Activated T-helper 1 cell treated with Interleukin-2 at 50 U/mL for 16 hours (primary cell): Measurements from ENCODE around the gene OR1D5.
"Not testable (repeated sequence)": the region's sequence is repeated elsewhere in the genome, so short reads cannot be mapped to it uniquely, and the experiment has no call there.

Source experiments
- DNase-seq: peaks from one replicate; pipeline ENCODE4 v3.0.0-alpha.2; 2020; ENCODE audit warnings: low read depth

OR1D5 gene

DNA sequence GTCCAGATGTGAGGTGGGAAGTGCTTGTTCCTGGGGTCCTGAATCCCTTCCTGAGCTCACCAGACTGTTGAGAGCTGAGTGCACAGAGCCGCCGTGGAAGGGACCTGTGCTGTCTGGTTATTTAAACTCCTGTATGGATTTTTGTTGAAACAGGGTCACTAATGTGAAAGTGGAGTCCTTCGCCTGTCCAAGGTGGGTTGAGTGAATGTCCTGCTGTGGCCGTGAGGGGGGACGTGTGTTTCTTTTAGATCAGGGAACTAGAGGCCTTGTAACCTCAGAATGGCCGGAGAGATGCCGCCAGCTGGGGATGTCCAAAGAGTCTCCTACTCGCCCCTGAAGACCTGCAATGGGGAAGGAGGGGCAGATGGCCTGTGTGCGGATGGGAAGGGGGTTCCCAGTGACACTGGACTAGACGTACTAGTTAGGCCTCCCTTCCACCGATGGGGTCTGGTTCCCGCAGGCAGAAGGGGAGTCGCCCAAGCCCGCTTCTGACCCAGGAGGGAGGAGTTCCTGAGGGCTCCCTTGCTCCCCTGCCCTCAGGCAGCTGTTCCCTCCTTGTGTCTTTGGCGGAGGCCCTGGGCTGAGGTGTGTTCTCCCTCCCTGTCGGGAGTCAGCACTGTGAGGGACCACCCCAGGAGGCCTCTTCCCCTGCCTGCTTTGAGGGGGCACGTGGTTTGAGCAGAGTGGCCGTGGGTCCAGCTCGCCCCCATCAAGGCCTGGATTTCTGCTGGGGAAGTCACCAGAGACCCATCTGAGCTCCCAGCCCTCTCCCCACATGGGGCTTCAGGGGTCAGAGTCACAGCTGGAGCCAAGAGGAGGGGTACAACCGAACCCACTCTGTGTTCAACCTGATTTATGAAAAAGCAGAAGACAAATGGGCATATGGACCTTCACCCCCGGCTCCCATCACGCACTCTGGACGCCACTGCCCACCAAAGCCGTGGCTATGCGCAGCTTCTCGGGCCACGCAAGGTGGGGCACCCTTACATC is 30.9 kb downstream of the OR1D5 start:
- DNase-seq, result no peak

DNA sequence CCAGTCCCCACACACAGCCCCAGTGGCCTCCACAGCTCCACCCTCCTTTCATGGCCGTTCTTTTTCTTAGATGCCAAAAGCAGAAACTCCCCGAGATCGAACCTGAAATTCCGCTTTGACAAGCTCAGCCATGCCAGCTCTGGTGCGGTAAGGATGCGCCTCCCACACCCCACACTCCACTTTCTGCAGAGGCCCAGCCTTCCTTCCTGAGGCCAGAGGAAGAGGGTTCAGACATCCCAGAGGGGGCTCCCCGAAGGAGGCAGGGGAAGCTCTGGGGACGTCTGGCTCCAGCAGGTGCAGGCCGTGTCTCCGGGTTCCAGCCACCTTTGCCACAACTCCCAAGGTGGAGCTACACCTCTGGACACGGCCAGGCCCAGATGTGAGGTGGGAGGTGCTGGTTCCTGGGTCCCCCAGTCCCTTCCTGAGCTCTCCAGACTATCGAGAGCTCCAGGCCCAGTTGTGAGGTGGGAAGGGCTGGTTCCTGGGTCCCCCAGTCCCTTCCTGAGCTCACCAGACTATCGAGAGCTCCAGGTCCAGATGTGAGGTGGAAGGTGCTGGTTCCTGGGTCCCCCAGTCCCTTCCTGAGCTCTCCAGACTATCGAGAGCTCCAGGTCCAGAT is 32.4 kb downstream of the OR1D5 start:
- DNase-seq, result not testable (repeated sequence)

DNA sequence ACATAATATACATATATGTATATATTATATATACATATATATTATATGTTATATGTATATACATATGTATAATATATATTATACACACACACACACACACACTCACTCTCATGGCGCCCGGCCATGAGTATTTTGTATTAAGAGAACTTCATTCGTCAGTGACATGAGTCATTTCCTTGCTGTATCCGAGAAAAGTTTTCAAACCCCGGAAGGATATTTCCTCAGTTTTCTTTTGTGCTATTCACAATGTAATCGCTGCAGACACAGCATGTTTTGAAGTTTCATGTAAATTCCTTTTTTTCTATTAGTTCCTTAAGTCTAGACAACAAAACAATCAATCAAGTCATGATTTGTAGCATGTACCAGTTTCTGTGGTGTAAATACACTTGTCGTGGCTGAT is 33.3 kb downstream of the OR1D5 start:
- DNase-seq, result no peak

DNA sequence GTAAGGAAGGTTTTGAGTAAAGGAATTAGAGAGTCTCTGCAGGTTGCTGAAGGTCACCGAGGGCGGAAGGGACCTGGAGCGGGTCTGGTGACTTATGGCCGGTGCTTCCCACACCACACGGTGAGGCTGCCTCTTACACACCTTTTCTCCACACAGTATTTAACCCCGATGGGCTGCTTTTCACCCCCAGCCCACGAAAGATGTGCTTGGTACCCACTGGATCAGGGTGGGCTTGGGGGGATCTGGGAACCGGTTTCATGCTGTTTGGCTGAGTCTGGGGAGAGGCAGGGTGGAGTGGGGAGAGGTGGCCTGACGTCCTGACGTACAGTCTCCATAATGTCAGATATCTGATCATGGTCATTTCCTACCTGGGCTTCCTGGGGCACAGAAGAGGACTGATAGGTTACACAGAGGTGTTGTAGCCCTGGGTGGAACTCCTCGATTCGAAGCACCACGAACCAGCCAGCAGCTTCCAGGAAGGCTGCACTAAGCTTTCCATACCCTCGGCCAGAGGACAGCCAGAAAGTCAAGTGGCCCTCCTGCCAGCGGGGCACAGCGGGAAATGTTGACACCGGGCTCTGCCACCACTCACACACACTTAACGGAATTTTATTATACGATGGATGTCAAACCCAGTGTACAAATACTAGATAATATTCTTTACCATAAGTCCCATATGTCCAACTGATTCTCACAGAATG is 34.0 kb downstream of the OR1D5 start:
- DNase-seq, result no peak

DNA sequence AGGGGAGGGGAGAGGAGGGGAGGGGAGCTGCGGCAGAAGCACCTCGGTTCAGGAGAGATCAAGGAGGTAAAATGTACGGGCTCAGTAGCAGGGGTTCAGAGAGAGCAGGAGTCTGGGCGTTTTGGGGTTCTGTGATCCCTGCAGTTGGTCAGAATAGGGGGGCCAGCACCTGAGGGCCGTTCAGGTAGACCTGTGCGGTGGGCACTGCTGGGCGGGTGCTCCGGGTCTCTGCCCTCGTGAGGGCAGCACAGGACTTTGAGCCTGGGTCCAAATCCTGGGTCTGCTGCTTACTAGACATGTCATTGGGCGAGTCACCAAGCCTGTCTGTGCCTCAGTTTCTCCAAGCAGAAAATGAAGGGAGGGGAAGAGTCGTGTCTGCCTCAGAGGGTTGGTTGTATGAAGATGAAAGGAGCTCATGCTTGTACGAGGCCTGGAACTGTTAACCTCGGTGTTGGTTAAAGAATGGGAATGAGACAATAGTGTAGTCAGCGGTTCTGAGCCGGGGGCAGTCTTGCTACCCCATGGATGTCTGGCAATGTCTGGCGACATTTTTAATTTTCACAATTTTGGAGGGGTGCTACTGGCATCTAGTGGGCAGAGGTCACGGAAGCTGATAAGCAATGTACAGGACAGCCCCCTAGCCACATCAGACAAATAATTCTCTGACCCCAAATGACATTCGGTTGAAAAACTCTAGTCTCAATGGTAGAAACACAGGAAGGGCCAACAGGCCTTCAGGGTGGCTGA is 35.4 kb downstream of the OR1D5 start:
- DNase-seq, result no peak

DNA sequence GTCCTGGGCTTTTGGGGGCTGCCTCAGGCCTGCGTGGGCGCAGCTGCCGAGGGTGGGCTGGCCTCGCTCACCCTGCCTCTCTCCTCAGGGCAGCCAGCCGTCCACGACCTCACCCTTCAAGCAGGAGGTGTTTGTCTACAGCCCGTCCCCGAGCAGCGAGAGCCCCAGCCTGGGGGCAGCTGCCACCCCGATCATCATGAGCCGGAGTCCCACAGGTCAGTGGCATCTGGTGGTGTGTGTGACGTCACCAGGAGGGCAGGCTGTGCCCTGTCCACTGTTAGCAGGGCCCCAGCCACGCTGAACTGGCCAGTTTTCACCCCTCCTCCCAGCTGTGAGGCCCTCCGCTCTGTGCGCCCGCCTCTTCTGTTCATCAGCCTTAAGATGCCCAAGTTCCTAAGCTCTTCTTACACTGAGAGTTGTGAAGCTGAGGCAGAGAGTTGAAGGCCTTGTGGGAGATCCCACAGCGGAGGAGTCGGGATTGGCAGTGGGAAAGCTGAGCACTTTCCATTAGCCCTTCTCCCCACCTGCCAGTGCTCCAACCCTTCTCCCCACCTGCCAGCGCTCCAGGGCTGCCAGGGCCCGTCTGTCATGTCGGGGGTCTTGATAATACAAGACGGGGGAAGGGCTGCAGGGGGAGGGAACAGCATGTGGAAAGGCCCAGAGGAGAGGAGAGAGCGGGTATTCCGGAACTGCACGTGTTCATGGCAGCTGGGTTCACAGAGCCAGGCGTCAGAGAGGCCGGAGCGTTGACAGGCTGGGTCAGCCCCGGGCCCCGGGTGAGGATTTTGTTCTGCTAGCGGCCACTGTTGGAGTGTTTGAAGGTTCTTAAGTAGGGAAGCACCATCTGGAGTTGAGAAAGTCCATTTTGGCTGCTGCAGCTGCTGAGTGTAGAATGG is 36.3 kb downstream of the OR1D5 start:
- DNase-seq, result no peak

DNA sequence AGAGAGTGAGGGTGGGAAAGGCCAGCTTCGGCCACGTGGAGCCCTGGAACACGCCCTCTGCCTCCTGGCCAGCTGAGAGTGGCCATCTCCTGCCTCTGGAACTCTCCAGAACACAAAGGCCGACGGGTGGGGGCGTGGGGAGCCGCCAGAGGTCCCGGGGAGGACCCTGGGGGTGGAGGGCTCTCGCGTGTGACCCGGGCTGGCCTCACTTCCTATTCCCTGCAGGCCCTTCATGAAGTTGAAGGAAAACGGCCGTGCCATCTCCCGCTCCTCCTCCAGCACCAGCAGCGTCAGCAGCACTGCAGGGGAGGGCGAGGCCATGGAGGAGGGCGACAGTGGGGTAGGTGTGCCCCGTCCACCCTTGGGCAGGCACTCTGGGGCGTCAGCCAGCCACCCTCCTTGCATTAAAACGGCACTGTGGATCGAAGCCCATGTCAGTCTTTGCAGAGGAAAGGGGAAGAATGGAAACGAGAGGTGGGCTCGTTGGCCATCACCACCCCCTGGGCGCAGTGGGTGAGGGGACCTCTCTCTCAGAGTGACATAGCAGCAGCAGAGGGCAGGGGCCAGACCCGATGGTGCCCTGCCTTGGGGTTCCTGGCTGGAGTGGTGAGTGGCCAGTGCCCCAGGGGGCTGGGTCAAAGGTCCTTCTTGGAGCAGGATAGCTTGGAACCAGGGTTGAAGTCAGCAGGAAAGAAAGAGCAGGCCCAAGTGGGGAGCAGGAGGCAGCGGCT is 37.1 kb downstream of the OR1D5 start:
- no peak for DNase-seq

DNA sequence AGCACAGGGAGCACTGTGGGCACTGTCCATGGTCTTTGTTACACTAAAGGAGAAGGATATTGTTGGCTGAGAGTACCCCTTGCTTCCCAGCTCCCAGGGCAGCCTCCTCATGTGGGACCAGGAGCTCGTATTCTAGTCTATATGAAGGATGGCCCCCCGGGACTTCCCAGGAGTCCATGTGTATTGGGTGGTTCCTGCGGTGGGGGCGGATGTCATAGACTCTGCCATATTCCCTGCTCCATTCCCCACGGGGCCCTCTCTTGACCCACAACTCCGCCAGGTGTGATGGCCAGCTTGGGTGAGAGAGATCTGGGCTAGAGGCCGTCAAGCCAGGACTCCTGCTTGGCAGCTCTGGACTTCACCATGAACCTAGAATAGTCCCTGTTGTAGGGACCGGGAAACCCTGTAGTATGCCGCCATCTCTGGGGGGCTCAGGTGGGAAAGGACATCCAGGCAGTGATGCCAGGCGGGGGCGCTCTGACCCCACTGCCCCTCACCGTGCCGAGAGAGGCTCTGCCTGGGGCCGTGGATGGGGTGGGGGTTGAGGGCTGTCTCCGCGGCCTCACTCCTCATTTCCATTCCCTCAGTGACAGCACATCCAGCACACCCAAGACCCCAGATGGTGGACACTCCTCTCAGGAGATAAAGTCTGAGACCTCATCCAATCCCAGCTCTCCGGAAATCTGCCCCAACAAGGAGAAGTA is 37.8 kb downstream of the OR1D5 start:
- no peak for DNase-seq

DNA sequence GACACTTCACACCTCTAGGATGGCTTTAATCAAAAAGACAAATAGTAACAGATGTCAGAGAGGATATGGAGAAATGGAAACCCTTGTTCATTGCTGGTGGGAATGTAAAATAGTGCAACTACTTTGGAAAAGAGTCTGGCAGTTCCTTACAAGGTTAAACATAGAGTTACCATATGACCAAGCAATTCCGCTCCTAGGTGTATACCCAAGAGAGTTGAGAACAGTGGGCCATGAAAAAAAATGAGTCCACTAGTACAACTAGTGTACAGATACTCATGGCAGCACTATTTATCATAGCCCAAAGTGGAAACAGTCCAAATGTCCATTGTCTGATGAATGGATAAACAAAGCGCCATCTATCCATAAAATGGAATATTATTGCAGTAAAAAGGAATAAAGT is 39.1 kb downstream of the OR1D5 start:
- no peak for DNase-seq

DNA sequence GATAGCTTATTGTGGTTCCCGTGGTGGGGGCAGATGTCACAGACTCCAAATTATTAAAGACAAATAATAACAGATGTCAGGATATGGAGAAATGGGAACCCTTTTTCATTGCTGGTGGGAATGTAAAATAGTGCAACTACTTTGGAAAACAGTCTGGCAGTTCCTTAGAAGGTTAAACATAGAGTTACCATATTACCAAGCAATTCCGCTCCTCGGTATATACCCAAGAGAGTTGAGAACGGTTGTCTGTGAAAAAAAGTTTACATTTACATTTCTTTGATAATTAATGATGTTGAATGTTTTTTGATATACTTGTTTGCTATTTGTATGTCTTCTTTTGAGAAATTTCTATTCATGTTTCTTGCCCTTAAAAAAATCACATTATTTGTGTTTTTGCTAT is 41.2 kb downstream of the OR1D5 start:
- DNase-seq, result no peak

DNA sequence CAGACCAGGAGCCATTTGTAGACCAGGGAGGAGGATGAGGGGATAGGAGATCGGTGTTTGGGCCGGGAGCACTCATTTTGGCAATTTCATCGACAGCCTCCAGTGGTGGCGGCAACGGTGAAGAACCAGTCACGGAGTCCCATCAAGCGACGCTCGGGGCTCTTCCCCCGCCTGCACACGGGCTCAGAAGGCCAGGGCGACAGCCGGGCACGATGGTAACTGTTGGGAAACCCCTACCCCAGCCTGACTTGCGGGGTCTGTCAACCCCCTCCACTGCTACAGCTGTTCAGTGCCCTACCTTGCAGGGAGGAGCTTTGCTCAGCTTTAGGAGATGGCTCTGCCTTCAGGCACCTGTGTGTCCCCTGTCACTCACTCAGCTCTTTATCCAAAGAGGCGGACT is 43.0 kb downstream of the OR1D5 start:
- DNase-seq, result no peak

DNA sequence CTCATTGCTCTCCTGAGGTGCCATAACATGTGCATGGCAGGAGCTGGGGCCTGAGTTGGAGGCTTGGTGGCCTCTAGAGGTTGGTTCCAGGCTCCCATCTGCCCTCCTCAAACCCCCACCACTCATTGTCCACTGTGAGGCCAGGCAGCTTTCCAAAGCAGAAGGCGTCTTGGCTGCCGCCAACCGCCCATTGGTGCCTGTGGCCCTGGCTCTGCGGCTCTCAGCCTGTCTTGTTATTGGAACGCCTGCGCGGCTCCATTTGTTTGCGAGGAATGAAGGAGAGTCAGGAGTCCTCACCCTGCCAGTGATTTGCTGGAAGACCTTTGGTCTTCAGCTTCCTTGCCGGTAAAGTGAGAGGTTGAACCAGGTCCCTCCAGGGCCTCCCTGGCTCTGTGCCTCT is 43.6 kb downstream of the OR1D5 start:
- no peak for DNase-seq

DNA sequence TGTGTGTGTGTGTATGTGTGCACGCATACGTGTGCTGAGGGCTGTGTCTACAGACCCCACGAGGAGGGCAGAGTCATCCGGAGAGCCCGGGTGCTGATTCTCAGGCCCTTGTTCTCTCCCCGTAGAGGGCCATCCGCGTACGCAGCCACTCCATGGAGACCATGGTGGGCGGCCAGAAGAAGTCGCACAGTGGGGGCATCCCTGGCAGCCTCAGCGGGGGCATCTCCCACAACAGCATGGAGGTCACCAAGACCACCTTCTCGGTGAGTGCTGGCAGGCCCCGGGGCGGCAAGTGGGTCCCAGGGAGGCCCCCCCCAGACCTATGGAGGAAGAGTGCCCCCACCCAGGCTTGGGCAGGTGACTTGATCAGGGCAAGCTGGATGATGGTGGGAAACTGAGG is 45.5 kb downstream of the OR1D5 start:
- no peak for DNase-seq

DNA sequence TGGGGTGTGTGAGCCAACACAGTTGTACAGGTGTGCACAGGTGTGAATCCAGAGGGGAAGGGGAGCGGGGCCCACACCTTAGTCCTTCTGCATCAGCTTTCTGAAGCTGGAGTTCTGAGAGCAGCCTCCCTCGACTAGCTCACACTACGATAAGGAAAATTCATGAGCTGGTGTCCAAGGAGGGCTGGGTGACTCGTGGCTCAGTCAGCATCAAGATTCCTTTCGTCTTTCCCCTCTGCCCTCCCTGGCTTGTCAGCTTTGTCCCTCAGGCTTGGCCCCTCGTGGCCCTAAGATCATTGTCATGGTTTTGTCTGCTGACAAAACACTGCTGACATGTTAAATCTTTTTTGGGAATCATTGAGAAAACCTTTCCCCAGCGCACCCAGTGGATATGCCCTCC is 47.5 kb downstream of the OR1D5 start:
- no peak for DNase-seq

DNA sequence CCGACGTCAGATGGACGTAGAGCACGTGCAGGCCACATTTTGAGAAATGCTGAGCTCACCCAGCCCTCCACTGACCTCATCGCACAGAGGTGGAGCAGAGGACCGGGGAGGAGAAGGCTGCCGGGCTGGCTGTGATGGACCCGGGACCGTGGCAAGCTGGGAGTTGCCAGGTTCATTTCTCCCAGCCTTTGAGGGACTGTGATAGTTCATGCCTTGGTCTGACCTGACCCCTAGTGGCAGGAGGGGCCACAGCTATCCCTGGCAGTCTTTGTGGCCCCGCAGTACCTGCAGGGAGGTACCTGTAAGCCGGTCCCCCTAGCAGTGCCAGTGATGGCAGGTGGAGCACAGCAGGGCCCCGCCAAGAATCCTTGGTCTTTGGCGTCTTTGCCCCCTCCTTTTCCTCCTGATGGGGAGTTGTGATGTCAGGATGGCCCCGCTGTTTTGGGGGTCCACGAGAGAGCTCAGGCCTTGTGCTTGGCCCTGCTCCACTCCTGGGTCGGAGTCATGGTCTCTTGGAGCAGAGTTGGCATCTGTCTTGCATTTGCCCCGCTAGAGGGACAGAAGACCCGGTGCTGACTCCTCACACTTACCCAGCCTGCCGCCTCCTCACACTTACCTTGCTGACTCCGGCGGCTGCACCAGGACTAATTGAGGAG is 50.4 kb downstream of the OR1D5 start:
- peak; percentile 28 for DNase-seq
